Keratinocyte (primary cell): ENCODE data around the gene RCAN3. TPM values are rescaled to one million over a fixed set of nuclear protein-coding genes. Genes with fewer than 3 reads are reported as not detected.

Experiments used
- DNase-seq: peaks from one replicate; pipeline ENCODE4 v3.0.0-alpha.2; 2011; ENCODE audit warnings: low read depth, missing footprints, low spot score
- FAIRE-seq: peaks from 2 replicates; lab custom pipeline; 2011; peaks lifted over from hg19 to GRCh38; lab: Jason Lieb, UNC
- H2AFZ ChIP-seq: 2 replicates; pipeline ENCODE4 v1.6.0; 2012; ENCODE audit warnings: low read length, control low read depth, inconsistent platforms; ENCODE audit not compliant: control insufficient read depth
- H3K27ac ChIP-seq: 2 replicates; pipeline ENCODE4 v1.5.1; 2011; ENCODE audit warnings: low read length; ENCODE audit not compliant: control insufficient read depth, insufficient read depth
- H3K27me3 ChIP-seq: 3 replicates; pipeline ENCODE4 v1.6.0; 2011; ENCODE audit warnings: low read length; ENCODE audit not compliant: control insufficient read depth, insufficient read depth; ENCODE audit errors: extremely low read depth
- H3K36me3 ChIP-seq, 2 experiments: 2 replicates in 1 of 2; 3 replicates in 1 of 2; pipeline ENCODE4 v1.5.1; 2011; ENCODE audit warnings: low read length in 2 of 2, mild to moderate bottlenecking in 1 of 2; ENCODE audit not compliant: control insufficient read depth in 2 of 2, insufficient read depth in 2 of 2; ENCODE audit errors: extremely low read depth in 1 of 2
- H3K4me1 ChIP-seq: 3 replicates; pipeline ENCODE4 v1.5.1; 2011; ENCODE audit warnings: low read length; ENCODE audit not compliant: control insufficient read depth, insufficient read depth; ENCODE audit errors: extremely low read depth
- H3K4me2 ChIP-seq: 3 replicates; pipeline ENCODE4 v1.6.0; 2011; ENCODE audit warnings: low read depth, low read length; ENCODE audit not compliant: control insufficient read depth, insufficient read depth; ENCODE audit errors: extremely low read depth
- H3K4me3 ChIP-seq, 3 experiments: fragments of 200-600 bp in 1 of 3; sonication (generic) in 1 of 3; 2 replicates in 2 of 3; 3 replicates in 1 of 3; pipeline ENCODE4 v1.5.1; 2011 to 2016; ENCODE audit warnings: low read length in 3 of 3, mild to moderate bottlenecking in 3 of 3, control low read depth in 2 of 3, inconsistent platforms in 1 of 3, low read depth in 1 of 3, mixed read lengths in 1 of 3, mixed run types in 1 of 3, moderate library complexity in 1 of 3; ENCODE audit not compliant: control insufficient read depth in 2 of 3, insufficient read depth in 2 of 3; ENCODE audit errors: extremely low read depth in 1 of 3
- H3K79me2 ChIP-seq: 2 replicates; pipeline ENCODE4 v1.6.0; 2012; ENCODE audit warnings: low read length; ENCODE audit not compliant: control insufficient read depth, insufficient read depth
- H3K9ac ChIP-seq: 3 replicates; pipeline ENCODE4 v1.6.0; 2011; ENCODE audit warnings: low read length; ENCODE audit not compliant: control insufficient read depth, insufficient read depth; ENCODE audit errors: extremely low read depth
- H3K9me1 ChIP-seq: 3 replicates; pipeline ENCODE4 v1.6.0; 2011; ENCODE audit warnings: low read length; ENCODE audit not compliant: control insufficient read depth, insufficient read depth; ENCODE audit errors: extremely low read depth
- H3K9me3 ChIP-seq: 2 replicates; pipeline ENCODE4 v1.5.1; 2012; ENCODE audit warnings: low read depth, low read length; ENCODE audit not compliant: control insufficient read depth
- H4K20me1 ChIP-seq: 3 replicates; pipeline ENCODE4 v1.6.0; 2011; ENCODE audit warnings: low read length; ENCODE audit not compliant: control insufficient read depth, insufficient read depth; ENCODE audit errors: extremely low read depth
- CTCF ChIP-seq, 3 experiments: IDR thresholded peaks in 1 of 3; conservative IDR thresholded peaks in 1 of 3; optimal IDR thresholded peaks in 1 of 3; 2 replicates in 2 of 3; 3 replicates in 1 of 3; pipeline versions ENCODE3 to v1.5.1; 2011; ENCODE audit warnings: low read length in 3 of 3, mild to moderate bottlenecking in 3 of 3, moderate library complexity in 2 of 3, control low read depth in 1 of 3, inconsistent platforms in 1 of 3; ENCODE audit not compliant: insufficient read depth in 2 of 3; ENCODE audit errors: extremely low read depth in 1 of 3
- EZH2 ChIP-seq: IDR thresholded peaks from one replicate; pipeline ENCODE4 v1.6.1; 2012; ENCODE audit warnings: inconsistent platforms, mild to moderate bottlenecking, low read length, moderate library complexity
- dilution Hi-C: fragments of 300-500 bp; cut with MboI; formaldehyde crosslinking; loops from one replicate; pipeline ENCODE4 v1.7.0; 2020; ENCODE audit warnings: low sequenced_read_pairs; ENCODE audit not compliant: extremely low pct_ligation_motif_present
- polyA plus RNA-seq, 5 experiments: library from polyadenylated mRNA; depleted of rRNA in 3 of 5; stranded (reverse) in 3 of 5; stranded (forward) in 1 of 5; unstranded in 1 of 5; fragments of >200 nt; gene quantifications; 1 replicate in 1 of 5; 2 replicates in 3 of 5; 3 replicates in 1 of 5; pipeline versions ENCODE4 v1.2.1 to v1.2.3, GENCODE V29; 2011 to 2012; ENCODE audit warnings: missing spikeins in 2 of 5, low read depth in 1 of 5, low replicate concordance in 1 of 5

Gene RCAN3
- polyA plus RNA-seq, 1 donor (not counting 4 experiments of a cell fraction or from before 2014, with no cell fraction given), result 13.8 TPM

GRCh38 chr1:24465638-24466037 is 37.0 kb upstream of the RCAN3 start:
- Histone ChIP-seq H3K36me3 (peaks cover 7 to 34% of the 10 kb centered on the region in 2 experiments), H4K20me1 (no peaks in the 10 kb centered on the region), H3K4me3 (no peak overlapping the region), H3K9me1 (no peaks in the 10 kb centered on the region), H3K79me2 (no peaks in the 10 kb centered on the region), H3K27me3 (no peaks in the 10 kb centered on the region), H3K9ac (no peak overlapping the region), H3K4me2 (no peak overlapping the region), H3K27ac (no peak overlapping the region), H3K9me3 (no peaks in the 10 kb centered on the region), H2AFZ (no peak overlapping the region), H3K4me1 (no peaks in the 10 kb centered on the region)
- dilution Hi-C loops, result no loop called here
- TF ChIP-seq CTCF (optimal IDR thresholded peaks at IDR 0.05 in 1 of 3, IDR thresholded peaks at IDR 0.05 in 1 of 3, conservative IDR thresholded peaks at IDR 0.05 in 1 of 3; ENCODE audit: extremely low read depth in 1 of 3, insufficient read depth in 2 of 3, low read length in 3 of 3) (no peak), EZH2 (no peak)
- no peak for FAIRE-seq
- DNase-seq, result no peak

GRCh38 chr1:24468685-24469316 is 33.8 kb upstream of the RCAN3 start:
- peaks cover 5 to 29% of the 10 kb centered on the region in 2 experiments for H3K36me3 ChIP-seq
- TF ChIP-seq EZH2, result no peak
- TF ChIP-seq CTCF (optimal IDR thresholded peaks at IDR 0.05 in 1 of 3, IDR thresholded peaks at IDR 0.05 in 1 of 3, conservative IDR thresholded peaks at IDR 0.05 in 1 of 3; ENCODE audit: extremely low read depth in 1 of 3, insufficient read depth in 2 of 3, low read length in 3 of 3), result no peak
- no peaks in the 10 kb centered on the region for H3K79me2 ChIP-seq

More at GRCh38 chr1:24468685-24469316, 33.8 kb upstream of the RCAN3 start:
- DNase-seq (no peak), FAIRE-seq (no peak)
- Histone ChIP-seq H3K4me1 (no peaks in the 10 kb centered on the region), H3K9ac (no peak overlapping the region), H3K27me3 (no peaks in the 10 kb centered on the region), H3K4me2 (no peak overlapping the region), H4K20me1 (no peaks in the 10 kb centered on the region), H3K9me3 (no peaks in the 10 kb centered on the region), H3K9me1 (no peaks in the 10 kb centered on the region), H2AFZ (no peak overlapping the region), H3K27ac (no peak overlapping the region), H3K4me3 (no peak overlapping the region)
- dilution Hi-C loops, result no loop called here
